Measurements from ENCODE around the gene GPC6.

Gene GPC6

DNA sequence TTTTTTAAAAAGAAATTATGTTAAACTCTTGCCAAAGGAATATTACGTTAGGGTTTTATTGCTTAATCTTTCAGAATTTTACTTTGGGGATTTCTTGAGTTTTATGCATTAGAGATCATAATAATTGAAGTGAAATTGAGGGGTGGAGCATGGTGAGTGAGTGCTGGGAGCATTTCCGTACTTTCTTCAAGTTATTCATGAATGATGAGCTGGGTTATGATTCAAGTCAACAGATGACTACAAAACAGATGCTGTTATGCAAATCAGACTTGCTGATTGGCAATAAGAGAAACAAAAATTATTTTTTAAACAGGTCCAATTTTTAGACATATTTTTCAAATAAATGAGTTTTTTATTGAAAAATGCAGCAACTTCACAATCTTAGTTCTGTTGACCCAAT lies 748.6 kb downstream of the GPC6 start:
- no peak for DNase-seq (ENCODE audit: low read depth)

- DNase-seq (ENCODE audit: low read depth), result no peak
Observed at GRCh38 chr13:93976528-93976927, 749.9 kb downstream of the GPC6 start.

- DNase-seq (ENCODE audit: low read depth), result no peak
Observed at GRCh38 chr13:93977986-93978385, 751.4 kb downstream of the GPC6 start.

- no peak for DNase-seq (ENCODE audit: low read depth)
Observed at GRCh38 chr13:93981426-93981977, 754.9 kb downstream of the GPC6 start.

GRCh38 chr13:93982179-93982918 lies 755.7 kb downstream of the GPC6 start:
- no peak for DNase-seq (ENCODE audit: low read depth)

- no peak for DNase-seq (ENCODE audit: low read depth)
Observed at GRCh38 chr13:93984052-93984451, 757.4 kb downstream of the GPC6 start.

DNA sequence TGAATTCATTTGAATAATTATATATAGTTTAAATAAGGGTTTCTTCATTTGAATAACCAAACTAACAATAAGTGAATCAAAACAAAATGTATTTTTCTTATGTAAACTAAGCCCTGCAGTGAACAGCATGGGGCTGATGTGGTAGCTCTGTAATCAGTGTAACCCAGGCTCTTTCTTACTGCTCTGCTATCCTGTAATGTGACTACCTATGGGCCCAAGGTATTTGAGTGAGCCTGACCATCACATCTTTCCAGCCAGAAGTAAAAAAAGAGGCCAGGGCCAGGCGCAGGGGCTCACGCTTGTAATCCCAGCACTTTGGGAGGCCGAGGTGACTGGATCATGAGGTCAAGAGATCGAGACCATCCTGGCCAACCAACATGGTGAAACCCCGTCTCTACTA lies 758.3 kb downstream of the GPC6 start:
- DNase-seq (ENCODE audit: low read depth), result no peak

DNA sequence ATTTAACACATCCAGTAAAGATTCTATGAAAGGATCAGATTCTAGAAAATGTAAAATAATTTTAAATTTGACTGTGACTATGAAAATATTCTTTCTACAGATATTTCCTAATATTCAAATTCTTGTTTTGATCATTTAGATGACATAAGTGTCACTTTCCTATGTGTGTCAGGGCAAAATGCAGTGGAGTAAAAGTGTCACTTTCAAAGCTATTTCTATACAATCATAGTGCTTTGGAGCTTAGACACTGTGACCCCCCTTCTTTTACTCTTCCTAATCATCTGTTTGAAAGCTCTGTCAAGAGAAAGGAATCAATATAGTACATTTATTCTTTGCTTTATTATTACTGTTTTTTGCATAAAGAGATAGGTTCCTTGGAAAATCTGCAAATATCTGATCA lies 760.9 kb downstream of the GPC6 start:
- DNase-seq (ENCODE audit: low read depth), result no peak

DNA sequence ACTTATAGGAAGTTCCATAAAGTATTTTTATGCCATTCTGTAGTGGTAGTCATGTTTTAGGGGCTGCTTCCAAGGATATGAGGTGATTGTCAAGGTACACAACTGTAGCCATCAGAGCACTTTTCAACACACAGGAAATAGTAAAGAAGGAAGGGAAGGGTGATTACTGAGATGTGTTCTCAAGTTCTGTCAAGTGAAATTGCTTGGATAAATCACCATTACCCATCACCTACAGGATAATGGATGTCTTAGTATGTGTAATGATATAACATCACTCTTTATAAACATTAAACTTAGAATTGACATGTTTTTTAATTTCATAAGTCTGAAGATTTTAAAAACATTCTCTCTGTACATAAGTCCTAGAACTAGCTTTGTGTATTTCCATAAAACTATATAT lies 765.0 kb downstream of the GPC6 start:
- DNase-seq (ENCODE audit: low read depth), result no peak

DNA sequence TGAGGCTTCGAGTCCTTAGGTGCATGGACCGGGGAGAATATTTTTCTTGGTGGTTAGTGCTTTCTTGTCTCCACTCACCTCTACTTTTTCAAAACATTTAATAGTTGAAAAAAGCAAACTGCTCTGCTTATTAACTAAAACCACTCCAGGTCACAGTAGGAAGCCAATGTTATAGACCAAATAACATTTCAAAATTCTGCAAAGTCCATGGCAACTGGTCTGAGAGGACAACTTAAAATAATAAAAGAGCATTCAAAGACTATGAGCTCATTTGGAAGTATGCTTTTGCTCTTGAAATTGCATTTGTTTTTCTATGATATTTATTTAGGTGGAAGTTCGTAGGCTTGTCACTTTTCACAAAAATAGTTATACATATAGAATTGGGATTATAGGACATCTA lies 769.9 kb downstream of the GPC6 start:
- DNase-seq (ENCODE audit: low read depth), result no peak

- no peak for DNase-seq (ENCODE audit: low read depth)
Observed at GRCh38 chr13:94006296-94006695, 779.7 kb downstream of the GPC6 start.

GRCh38 chr13:94007072-94007471 lies 780.5 kb downstream of the GPC6 start:
- DNase-seq (ENCODE audit: low read depth), result no peak

- DNase-seq (ENCODE audit: low read depth), result no peak
Observed at GRCh38 chr13:94009701-94010100, 783.1 kb downstream of the GPC6 start.

DNA sequence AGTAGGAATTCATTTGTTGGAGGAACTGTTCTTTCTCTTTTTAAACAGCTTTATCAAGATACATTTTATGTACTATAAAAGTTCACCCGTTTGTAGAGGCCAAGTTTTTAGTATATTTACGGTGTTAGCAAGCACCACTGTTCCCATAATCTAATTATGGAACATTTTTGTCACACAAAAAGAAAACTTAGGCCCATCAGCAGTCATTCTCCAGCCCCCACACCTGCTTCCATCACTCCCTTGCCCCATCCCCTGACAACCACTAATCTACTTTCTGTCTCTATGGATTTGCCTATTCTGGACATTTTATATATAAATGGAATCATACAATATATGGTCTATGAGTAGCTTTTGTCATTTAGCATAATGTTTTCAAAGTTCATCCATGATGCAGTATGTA lies 787.9 kb downstream of the GPC6 start:
- no peak for DNase-seq (ENCODE audit: low read depth)

DNA sequence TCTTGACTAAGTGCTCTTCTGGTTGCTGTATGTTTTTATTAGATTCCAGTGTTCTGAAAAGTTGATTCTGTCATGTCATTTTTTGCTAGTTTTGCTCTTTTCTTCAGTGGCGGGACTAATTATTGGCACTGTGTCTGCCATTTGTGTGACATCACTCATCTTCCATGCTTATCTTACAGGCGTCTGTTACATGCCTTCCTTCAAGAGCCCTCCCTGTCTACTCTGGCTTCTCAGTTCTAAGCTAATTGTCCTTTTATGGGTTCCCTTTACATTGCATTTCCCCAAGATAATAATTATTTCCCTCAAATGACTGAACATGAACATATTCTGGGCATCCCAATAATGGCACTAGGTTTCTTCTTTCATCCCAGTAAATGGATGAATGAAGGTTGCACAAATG lies 793.8 kb downstream of the GPC6 start:
- DNase-seq (ENCODE audit: low read depth), result no peak

DNA sequence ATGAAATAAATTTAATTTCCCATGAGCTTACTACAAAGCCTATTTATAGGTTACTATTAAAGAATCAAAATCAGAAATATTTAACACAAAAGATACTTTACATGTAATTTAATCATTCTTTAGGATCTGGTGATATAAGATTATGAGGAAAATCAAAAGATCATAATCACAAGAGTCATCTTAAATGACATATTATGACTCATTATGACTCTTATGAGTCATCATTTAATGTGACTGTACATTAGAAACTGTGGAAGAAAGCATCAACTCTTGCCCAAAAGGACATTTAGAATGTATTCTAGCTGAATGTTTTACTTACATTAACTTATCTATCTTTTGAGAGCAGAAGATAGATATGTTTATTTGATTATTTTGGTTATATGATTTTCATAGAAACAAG lies 794.2 kb downstream of the GPC6 start:
- DNase-seq (ENCODE audit: low read depth), result no peak

DNA sequence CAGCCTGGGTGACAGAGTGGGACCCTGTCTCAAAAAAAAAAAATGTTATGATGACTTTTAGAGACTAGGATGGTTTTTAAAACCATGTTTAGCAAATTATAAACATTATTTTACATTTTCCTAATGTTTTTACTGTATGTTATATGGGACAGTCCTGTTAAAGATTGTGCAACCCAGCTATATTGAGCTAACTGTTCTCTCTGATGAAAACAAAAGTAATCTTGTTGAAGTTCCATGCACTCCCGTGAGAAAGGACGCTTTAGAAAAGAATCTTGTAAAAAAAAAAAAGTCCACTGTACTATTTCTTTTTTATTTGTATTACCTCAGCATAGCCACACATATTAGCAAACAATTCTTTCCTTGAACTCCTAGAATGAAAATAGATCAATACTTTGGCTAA lies 801.6 kb downstream of the GPC6 start:
- no peak for DNase-seq (ENCODE audit: low read depth)

- no peak for DNase-seq (ENCODE audit: low read depth)
Observed at GRCh38 chr13:94028650-94029049, 802.0 kb downstream of the GPC6 start.

GRCh38 chr13:94030415-94031119 lies 804.0 kb downstream of the GPC6 start:
- DNase-seq (ENCODE audit: low read depth), result no peak

- DNase-seq (ENCODE audit: low read depth), result no peak
Observed at GRCh38 chr13:94031609-94032008, 805.0 kb downstream of the GPC6 start.

GRCh38 chr13:94033098-94033497 lies 806.5 kb downstream of the GPC6 start:
- DNase-seq (ENCODE audit: low read depth), result no peak

GRCh38 chr13:94033830-94034642 lies 807.4 kb downstream of the GPC6 start:
- DNase-seq (ENCODE audit: low read depth), result no peak

DNA sequence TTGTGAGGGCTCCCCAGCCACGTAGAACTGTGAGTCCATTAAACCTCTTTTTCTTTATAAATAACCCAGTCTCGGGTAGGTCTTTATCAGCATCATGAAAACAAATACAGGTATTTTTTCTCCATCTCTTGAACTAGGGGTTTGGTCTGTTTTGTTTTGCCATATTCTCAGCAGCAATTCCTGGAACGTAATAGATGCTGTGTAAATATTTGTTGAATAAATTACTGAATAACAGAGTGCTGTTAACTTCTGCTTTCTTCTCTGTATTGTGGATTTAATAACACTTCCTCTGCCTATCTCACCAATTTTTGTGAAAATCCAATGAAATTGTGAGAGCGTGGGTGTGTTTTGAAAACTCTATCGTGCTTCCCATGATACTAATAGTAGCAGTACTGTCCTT lies 823.4 kb downstream of the GPC6 start:
- DNase-seq (ENCODE audit: low read depth), result no peak

Measured in stimulated activated CD8-positive, alpha-beta memory T cell treated with anti-CD3 and anti-CD28 coated beads, Interleukin-12 subunit alpha, Interleukin-12 subunit beta, amount 100 ng/mL, for 1 hour (primary cell).